HG03439 (cell line): Measurements from ENCODE around the gene CD34.

Experiments used
- ATAC-seq: cut with Tn5 transposase; IDR thresholded peaks from one replicate; pipeline ENCODE4 v1.9.1; 2021; ENCODE audit warnings: mild to moderate bottlenecking, moderate library complexity; ENCODE audit not compliant: unreplicated experiment

Gene CD34

DNA sequence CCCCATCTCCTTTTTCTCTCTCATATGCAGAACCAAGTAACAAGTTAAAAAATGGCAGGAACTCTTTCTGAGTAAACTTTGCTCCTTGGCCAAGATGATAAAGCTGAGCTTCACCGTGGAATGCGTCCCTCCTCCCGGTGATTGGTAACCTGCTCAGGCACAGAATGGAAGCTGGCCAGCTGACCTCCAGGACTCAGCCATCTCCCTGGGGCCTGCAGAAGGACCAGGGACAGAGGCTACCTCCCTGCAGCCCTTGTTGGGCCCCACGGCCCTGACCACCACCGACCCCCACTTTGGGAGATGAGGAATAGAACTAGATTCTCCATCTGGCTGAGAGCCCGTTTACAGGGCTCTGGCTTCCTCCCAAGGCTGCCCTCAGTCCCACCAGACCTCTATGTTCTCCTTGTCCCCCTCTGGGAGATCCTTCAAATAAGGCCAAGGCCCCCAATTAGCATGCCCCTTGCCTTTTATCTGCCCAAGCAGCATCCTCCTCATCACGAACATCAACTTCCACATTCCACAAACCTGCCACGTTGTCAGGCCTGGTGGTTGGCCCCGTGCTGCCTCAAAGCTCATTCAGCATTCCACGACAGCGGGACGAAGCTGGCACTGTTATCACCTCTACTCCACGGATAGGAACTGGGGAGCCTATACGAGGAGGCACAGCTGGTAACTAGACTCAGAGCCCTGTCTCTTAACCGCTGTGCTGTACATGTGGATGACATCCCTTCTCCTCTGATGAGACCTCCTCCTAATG, 74.2 kb downstream of the CD34 start:
- ATAC-seq: no peak

DNA sequence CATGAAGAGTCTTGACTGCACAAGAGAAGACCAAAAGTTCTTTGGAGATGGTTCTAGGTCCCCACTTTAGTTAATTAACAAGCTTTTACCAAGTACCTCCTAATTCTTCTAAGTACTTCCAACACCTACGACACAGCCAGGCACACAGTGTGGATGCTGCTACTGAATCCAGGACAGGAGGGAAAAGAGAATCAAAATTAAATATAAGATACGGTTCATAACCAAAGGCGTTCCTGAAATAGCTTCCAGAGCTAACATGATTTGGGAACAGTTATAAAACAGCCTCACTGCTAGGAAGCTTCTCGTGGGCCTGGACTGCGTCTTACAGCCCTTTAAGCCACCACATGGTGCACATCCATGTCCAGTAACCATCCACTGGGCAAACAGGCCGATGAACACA, 75.0 kb downstream of the CD34 start:
- no peak for ATAC-seq

DNA sequence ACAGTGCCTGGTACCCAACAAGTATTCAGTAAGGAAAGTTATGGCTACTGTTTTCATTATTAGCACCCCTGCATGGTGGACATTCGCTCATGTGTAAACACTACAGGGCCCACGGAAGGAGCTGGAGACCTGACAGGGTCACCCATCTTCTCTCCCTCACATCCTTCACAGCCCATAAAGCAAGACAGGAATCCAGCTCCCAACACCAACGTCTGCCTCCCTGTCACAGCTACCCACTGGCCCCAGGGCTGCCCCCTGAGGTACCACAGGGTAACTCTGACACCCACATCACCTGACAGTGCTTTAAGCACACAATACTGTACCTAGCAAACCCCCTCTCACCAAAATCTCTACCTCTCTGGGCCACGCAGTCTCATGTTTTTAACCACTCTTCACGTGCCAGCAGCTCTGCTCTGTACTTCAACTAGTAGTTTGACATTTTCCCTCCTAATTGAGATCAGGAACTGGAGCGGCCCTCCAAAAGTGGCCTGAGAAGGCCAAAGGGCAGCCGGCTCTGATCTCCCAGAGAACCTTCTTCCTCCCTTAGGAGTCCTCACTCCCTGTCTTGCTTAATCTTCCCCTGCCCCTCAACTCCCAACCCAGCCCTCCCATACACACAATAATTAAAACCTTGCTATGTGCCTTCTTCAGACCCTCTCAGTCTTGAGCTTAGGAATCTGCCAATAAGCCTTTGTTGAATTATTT, 76.8 kb downstream of the CD34 start:
- no peak for ATAC-seq

DNA sequence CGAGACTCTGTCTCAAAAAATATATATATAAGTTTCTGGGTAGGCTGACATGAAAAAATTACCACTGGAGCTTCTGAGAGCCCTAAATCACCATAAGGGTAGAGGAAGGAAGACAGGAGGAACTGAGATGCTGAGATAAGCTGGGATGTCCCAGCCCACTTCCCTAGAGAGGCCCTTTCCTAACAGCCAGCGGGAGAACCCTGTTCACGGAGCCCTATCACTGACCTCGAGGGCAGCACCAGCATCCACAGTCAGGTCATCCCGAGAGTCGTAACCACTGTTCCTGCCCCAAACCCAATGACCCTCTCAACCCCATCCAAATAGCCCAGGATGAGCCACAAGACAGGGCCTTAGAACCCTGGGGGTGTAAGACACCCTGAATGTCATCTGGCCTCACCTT, 77.5 kb downstream of the CD34 start:
- ATAC-seq: no peak

DNA sequence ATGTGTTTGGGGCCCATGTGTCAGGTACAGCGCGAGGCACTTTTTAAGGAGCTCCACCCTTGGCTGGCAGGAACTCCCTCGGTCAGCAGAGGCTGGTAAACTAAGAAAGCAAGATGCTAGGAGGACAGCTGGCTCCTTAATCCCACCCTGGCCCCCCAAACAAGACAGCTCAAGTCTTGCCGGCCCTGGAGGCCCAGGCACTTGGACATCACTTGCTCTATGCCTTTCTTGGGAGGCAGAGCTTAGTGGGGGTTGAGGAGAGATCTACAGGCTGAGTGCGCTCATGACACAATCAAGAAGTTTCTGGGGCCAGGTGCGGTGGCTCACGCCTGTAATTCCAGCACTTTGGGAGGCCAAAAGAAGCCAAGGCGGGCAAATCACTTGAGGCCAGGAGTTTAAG, 78.1 kb downstream of the CD34 start:
- no peak for ATAC-seq

GRCh38 chr1:207831517-207832327, 79.2 kb downstream of the CD34 start:
- peak; percentile 88 for ATAC-seq
